SW 1271 (cell line): Measurements from ENCODE around the gene SLC30A2.

ENCODE experiments used
- DNase-seq, 2 experiments: peaks; one replicate each; lab custom pipeline; 2025; lab: John Stamatoyannopoulos, UW

Gene SLC30A2

DNA sequence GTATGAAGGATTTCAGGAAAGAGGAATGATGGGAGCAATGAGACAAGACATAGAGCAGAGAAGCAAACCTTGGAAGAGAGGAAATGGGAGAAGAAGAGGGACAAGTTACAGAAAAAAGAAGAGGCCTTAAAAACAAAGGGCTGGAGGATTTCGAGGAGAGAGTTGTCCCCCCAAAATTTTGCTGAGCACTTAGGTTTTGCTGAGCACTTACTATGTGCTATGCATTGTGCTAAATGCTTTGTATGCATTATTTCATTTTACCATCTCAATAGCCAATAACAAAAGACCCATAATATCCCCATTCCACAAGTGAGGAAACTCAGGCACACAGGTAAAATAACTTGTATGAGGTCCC lies 24.0 kb upstream of the SLC30A2 start:
- DNase-seq, result no peak

DNA sequence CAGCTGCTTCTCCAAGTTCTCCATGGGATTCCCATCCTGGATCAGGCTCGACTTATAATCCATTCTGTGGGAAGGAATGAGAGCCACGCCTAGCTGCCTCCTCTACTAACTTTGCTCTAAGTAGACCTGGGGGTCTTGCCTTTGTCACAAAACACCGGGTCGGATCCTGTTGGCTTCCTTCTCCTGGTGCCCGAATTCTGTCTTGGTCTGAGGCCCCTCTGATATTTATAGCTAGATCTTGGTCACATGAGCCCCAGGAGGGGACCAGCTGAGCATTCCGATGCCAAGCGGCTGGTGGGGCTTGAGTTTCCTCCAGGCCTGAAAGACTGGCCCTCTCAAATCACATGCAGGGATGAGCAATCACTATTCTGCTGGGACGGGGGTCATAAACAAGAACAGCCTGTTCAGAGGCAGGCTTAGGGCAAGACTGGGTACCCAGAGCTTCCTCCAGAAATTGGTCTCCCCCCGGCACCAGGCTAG lies 21.6 kb upstream of the SLC30A2 start, which contains the start of gene TRIM63:
Gene TRIM63 (minus strand): TSS at position 199 of the 480 bp plus-strand sequence. CDS start 136 bp downstream, at position 63.
- no peak for DNase-seq

DNA sequence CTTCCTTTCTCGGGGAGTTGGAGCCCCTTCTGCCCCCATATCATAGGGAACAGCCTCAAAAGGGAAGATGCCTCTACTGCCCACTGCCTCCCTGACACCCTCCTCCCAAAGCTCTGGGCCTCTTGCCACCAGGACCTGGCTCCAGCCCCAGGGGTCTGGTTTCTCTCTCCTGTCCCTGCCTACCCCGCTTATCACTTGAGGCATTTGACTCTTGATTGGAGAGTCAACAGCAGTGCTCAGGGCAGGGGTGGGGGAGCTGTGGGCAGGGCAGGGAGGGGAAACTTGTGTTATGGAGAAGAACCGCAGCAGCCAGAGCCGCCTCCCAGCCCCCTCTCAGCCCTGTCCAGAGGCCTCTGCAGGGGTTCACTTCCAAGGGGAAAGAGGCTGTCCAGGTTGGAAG lies 20.9 kb upstream of the SLC30A2 start:
- no peak for DNase-seq

DNA sequence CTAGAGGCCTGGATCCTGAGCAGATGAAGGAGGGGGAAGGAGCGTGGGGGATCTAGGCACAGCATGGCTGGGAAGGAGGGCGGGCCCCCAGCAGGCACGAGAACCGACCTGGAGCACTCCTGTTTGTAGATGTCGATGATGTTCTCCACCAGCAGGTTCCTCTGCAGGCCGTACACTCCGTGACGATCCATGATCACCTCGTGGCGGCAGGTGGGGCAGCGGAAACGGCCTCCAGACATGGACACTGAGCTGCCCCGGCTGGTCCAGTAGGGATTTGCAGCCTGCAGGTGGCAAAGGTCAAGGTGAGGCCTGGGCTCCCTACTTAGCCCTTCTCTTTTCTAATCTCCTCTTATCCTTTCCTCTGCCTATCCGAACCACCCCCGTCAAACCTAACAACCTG lies 20.2 kb upstream of the SLC30A2 start:
- DNase-seq, result no peak

DNA sequence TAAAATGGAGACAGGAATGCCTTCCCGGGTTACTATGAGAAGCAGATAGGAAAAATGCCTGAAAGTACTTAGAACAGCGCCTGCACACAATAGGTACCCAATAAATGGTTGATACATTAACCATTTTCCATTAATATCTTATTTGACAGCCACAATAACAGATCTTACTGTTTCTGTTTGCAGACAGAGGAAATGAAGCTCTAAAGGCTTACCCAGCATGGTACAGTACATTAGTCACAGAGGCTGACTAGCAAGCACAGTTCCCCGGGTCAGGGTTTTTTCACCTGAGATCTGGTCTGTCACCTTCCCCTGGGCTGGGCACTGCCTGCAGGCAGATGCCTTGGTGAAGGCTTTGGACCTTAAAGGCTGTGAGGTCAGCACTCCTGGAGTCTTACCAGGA lies 18.6 kb upstream of the SLC30A2 start:
- DNase-seq, result no peak

DNA sequence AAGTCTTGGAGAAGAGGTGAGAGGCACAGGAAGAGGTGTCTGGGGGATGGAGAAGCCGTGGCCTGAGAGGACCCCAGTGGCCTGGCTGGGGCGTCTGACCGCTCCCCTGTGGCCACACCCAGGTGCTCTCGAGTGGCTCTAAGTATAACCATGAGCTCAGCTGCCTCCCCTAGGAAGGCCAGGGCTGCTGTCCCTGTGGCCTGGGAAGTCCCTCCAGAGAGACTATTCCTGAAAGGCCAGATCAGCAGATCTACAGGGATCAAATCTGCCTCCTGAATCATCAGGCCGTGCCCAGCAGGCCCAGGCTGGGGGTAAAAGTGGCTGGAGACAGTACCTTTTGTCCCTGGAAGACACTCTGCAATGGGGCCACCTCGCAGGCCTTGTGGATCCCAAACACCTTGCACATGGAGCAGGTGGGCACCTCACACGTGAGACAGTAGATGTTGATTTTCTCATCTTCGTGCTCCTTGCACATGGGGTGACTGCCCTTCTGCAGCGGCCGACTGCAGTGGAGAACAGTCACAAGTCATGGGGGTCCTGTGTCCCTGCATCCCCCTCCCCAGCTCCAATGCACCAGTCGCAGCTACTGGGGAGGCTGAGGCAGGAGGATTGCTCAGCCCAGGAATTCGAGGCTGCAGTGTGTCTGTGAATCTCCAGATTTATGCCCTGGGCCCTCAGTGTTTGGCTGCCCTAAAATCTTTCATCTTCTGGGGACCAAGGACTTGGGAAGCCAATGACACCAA lies 15.1 kb upstream of the SLC30A2 start:
- DNase-seq, result no peak

DNA sequence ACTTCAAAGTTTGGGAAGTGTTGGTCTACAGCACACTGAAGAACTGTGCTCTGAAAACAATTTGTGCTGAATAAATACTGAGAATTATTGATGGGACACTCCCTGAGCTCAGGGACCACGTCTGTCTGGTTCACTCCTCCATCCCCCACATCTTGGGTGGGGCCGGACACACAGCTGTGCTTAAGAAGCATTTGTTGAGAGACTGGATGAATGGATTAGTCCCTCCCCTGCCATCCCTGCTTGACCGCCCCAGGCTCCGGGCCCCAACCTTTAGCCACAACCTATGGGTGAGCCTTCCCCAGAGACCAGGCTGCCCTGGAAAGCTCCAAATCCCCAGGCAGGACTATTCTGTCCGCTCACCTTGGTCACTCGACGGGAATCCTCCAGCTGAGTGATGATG lies 14.0 kb upstream of the SLC30A2 start:
- no peak for DNase-seq

DNA sequence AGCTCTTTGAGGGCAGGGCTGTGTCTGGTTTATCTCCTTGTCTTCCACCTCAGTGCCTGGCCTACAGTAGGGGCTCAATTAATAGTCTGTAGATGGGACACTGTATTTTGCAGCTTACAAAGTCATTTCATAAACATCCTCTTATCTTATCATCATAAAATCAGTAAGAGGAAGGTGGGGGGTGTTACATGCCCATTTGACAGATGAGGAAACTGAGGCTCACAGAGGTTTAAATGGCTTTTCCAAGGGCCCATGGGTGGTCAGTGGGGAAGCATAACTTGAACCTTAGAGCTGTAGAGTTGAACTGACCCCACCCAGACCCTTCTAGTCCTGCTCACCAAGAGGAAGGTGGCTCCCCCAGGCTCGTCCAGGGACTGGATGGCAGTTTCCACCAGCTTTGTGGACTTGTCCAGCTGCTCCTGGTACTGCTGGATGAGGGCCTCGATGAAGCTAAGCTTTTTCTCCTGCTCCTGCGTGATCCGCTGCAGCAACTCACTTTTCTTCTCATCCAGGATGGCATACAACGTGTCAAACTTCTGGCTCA lies 12.2 kb upstream of the SLC30A2 start:
- DNase-seq, result no peak

DNA sequence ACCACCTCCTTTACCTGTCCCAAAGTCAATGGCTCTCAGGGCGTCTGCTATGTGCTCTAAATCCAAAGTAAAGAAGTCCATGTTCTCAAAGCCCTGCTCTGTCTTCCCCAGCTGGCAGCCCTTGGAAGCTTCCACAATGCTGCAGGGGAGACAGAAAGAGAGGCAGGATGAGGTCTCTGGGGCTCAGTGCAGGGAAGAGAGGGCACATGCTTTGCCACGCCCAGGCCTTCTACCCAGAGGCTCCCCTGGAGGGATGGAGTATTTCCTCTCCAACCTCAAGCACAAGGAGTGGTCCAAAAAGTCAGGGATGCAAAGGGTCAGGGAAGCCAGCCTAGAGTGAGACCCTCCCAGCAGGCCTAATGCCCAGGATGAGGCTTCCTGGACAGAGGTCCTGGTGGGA lies 11.3 kb upstream of the SLC30A2 start:
- no peak for DNase-seq

DNA sequence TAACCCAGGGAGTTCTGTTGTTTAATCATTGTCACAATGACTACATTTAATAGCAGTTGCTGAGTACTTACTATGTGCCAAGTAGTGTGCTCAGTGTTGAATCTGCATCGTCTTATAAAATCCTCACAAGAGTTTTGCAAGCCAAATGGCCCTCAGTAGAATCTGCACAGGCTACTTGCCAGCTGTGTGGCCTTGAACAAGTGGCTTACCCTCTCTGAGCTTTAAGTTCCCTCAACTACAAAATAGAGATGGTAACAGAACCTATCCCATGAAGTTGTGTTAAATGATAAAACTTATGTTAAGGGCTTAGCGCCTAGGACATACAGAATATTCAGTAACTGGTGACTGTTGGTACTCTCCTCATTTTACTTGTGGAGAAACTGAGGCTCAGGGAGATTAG lies 9.1 kb upstream of the SLC30A2 start:
- no peak for DNase-seq

DNA sequence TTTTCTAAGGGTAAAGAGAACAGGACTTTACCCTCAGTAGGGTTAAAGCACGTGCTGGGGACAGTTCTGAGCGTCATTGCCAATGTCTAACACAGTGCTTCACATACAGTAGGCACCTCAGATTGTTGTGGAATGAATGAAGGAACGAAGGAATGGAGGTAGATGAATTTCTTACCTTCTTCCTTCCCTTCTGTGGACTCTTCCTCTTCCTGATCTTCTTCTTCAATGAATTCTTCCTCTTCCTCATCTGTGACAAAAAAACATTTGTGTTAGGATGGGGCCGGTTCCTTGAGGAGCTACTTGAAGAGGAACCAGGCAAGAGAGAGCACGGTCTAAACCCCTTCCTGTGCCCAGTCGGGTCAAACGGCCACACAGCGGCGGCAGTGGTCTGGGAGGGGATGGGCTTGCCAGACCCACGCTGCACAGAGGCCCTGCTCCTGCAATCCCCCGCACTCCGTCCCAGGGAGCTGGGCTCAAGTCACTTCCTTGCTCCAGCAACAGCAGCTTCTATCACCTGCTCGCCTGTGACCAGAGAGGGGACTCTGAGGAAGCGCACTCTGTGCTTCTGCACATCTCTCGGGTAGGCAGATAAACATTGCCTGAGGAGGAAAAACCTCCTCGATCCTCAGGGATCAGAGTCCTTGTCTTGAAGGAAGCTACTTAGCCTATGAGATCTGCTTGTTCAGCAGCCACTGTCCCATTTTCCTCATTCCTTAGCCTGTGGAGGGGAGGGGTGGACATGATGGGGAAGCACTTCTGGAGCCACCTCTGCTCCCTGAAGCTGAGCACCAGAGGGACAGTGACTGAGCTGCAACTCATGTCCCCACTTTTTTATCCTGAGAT lies 8.0 kb upstream of the SLC30A2 start:
- DNase-seq, result no peak

DNA sequence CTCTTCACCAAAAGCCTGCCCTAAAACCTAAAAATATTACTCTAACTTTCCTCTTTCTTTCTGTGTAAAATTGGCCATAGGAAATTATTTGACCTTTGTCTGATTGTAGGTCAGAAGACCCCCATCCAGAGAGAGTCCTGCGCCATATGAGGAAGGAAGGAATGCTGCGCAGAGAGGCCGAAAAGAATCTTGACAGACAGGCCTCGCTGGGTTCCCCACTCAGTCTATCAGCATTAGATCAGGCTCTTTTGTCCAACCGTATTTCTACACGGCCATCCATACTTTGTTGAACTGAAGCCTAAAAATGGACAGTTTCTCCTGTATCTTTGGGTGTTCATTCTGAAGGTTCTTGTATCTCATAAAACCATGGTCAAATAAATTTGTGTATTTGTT lies 4.3 kb upstream of the SLC30A2 start:
- DNase-seq, result no peak

DNA sequence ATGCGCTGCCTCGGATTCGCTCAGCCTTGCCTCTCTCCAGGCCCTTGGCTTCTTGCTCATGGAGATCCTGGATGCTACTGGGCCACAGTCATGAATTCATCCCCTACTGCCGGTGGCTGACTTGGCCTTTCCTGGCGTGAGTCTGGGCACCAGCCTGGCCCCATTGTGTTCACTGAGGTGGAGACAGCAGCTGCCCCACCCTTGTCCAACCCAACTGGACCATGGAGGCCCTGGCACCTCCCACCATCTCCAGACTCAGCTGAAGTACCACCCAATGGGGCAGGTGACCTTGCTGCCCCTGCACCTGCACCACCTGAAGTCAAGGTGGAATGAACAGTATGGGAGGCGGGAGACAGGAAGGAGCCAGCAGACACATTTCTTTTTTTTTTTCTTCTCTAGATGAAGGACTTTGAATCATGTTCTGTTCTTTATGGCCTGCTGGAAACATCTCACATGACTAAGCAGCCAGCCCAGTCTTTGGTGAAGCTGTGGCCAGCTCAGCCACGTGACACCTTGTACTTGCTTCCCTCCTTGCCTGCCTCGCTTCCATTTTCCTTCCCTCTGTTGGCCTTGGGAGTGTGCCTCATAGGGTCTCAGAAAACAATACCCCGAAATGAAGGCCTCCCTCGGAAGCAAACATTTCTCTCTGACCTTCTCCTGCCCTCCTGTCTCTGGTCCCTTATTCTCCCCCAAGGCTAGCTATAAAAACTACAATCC lies 3.8 kb upstream of the SLC30A2 start:
- DNase-seq, result no peak

DNA sequence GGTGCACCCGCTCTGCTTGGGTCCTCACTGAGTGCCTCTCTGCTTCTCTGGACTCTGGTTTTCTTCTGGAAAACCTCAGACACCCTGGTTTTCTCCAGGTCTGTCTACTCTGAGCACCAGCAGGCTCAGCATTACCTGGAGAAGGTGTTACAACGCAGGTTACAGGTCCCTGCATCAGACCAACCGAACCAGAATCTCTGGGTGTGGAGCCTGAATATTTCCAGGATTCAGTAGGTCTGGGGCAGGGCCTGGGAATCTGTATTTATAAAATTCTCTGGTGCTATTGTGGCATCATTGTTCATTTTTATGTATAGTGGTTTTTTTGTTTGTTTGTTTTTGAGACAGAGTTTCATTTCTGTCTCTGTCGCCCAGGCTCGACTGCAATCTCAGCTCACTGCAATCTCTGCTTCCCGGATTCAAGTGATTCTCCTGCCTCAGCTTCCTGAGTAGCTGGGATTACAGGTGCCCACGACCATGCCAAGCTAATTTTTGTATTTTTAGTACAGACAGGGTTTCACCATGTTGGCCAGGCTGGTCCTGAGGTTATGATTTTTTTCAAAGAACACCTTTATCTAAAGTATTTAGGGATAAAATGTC lies 1.5 kb upstream of the SLC30A2 start:
- DNase-seq, result no peak

DNA sequence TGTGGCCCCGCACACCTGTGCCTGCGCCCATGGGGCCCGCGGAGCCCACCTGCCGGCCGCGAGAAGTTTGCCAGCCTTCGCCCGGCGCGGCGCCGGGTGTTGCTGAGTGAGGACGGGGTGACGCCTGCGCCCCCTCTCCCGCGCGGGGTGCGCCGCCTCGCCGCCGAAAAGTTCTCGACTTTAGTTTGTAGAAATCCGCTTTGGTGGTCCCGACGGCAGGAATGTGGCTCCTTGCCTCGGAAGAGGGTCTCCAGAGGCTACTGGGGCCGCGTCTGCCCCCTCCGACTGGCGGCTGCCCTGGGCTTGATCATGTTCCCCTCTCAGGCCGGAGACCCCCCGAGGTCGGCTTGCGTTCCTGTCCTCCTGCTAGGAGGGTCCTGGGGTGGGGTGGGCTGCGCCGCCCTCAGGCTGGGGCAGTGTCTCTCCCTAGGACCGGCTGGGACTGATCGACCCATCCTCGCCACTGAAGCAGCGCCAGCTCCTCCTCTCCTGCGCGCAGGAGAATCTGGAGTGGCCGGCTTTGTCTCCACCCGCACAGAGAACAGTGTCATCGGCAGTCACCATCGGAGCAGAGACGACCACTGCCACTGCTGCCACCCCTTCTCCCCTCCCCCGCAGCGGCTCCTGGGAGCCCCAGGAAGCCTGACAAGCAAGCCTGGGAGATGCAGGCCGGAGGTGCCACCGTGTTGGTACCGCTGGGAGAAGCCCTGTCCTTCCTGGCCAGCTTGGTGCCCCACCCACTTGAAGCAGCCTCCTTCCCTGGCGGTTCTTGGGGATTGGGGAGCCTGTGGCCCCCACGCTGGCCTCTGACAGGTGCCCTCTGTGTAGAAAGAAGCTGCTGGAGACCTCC lies 553 bp upstream of the SLC30A2 start:
- no peak for DNase-seq

DNA sequence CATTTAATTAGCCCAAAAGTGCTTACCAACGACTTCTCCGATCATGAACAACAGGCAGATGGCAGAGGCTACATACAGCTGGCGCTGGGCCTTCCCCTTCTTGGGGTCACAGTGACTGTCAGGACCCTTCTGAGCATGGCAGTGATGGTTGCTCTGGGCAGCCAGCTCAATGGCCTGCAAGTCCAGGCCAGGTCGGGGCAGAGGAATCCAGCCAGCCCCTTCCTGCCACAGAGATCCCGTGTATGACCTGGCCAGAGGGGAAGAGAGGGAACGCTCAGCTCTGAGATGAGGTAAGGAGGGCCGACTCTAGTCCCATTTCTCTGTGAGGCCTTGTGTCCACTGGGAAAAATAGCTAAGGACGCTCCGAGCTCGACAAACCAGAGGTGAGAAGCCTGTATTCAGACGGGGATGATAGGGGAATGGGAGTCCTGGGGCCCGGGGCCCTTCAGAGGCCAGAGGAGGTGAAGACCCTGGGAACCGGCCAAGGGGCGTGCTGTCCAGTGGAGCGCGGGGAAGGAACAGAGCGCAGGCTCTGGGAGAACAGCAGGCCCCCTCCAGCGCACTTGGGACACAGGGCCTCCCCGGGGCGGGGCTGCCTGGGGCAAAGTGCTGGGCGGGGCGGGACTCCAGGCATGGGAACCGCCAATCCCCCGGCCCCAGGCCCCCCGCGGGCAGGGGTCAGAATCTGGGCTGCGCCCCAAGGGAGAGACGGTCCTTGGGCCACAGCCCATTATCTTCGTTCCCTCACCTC lies 772 bp downstream of the SLC30A2 start:
- no peak for DNase-seq

DNA sequence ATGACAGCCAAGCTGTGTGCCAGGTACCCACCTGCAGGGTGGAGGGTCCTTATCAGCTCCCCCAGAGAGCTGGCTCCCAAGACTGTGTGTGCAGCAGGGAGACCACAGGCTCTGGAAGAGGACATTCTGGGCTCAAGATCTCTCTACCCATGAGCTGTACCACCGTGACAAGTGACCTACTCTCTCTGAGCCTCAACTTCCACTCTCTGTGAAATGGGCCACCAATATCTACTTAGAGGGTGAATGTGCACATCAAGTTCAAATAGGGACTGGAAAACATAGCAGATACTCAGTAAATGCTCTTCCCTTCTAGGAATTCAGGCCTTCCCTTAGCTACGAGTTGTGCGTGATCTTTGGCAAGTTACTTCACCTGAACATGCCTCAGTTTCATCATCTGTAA lies 1.5 kb downstream of the SLC30A2 start:
- no peak for DNase-seq

DNA sequence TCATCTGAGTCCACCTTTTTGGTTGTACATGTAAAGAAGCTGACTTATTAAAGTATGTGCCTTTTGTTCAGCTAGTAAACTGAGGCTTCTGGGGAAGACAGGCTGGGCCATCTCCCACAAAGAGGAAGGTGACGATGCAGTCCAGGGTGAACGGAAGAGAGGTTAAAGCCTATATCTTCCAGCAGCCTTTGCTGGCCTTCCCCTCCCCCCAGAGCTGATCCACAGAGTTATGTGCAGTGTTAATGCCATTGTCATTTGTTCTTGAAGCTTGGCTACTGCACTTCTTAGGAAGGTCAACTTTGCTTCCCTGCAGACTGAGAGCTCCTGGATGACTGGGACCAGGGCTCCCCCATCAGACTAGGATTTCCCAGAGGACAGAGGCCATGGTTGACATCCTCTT lies 2.2 kb downstream of the SLC30A2 start:
- DNase-seq, result no peak

DNA sequence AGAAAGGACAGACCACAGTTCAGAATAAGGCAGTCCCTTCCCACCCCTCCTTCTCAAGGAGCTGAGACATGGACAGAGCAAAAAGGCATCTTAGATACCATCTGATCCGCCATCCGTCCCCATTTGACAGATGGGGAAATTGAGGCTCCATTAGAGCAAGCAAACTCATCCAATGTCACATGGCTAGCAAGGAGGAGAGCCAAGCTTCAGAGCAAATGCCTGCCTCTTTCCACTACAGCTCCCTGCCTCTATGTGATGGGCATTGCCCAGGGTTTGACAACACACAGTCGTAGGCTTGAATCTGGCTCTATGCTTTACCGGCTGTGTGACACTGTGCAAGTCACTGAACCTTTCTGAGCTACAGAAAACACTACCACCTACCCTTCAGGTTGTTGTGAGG lies 3.9 kb downstream of the SLC30A2 start:
- DNase-seq, result no peak

DNA sequence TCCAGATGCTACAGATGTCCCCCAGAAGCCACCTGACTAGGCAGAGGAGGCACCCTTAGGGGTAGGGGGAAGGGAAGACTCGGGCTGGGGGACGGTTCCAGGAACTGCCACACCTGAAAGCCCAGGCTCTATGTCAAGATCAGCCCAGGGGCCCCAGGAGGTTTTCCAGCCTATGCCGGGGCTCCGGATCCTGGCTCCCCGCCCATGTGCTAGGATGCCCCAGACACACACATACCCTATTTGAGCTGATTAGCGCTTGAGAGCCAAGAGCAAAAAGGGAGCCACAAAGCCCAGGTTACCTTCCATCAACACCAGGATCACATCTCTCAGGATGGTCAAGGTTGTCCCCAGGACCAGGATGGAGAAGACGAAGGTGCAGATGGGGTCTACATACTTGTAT lies 4.5 kb downstream of the SLC30A2 start:
- no peak for DNase-seq
